HG03520 (cell line): Measurements from ENCODE around the gene PTOV1.

Source experiments
- ATAC-seq: cut with Tn5 transposase; IDR thresholded peaks from one replicate; pipeline ENCODE4 v1.9.1; 2021; ENCODE audit warnings: mild to moderate bottlenecking, moderate library complexity; ENCODE audit not compliant: unreplicated experiment

Gene PTOV1

DNA sequence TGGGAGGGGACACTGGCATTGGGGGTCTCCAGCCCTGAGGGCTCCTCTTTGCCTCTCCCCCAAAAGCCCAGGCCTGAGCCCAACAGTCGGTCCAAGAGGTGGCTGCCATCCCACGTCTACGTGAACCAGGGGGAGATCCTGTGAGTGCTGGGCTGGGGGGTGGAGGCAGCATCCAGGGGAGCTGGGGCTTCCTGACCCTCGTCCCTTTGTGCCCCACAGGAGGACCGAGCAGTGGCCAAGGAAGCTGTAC is 6.8 kb downstream of the PTOV1 start:
- no peak for ATAC-seq

DNA sequence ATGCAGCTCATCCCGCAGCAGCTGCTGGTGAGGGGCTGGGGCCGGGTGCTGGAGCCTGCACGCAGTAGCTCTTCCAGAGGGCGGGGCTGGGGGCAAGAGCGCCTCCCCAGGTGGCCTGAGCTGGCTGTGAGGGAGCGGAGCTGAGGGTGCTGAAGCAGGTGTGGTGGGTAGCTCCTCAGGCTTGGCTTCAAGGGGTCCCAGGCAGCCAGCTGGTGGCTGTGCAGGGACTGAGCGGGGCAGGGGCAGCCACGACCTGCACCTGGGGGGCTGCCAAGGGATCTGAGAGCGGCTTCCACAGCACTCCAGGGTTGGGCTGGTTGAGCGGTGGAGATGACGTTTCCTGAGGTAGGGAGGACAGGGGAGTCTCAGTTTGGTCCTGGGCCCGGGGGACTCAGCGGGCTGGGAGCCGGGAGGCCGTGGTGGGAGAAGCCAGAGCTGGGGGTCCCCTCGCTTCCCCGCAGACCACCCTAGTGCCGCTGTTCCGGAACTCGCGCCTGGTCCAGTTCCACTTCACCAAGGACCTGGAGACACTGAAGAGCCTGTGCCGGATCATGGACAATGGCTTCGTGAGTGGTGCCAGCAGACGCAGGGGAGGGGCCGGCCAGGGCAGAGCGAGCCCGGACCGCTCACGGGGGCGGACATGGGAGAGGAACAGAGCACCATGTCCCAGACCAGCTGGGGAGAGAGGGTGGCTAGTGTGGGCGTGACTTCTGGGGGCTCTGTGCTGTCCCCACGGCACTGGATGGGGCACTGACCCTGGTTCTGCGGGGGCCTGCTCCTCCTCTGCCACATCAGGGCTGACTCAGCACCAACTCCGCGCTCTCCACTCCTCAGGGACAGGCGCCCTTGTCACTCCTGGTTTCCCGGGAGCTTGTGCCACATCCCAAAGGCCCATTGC is 7.4 kb downstream of the PTOV1 start:
- ATAC-seq = no peak

GRCh38 chr19:49859682-49860335 is 8.8 kb downstream of the PTOV1 start:
- no peak for ATAC-seq

GRCh38 chr19:49860336-49861102 is 9.6 kb downstream of the PTOV1 start:
- ATAC-seq = no peak

DNA sequence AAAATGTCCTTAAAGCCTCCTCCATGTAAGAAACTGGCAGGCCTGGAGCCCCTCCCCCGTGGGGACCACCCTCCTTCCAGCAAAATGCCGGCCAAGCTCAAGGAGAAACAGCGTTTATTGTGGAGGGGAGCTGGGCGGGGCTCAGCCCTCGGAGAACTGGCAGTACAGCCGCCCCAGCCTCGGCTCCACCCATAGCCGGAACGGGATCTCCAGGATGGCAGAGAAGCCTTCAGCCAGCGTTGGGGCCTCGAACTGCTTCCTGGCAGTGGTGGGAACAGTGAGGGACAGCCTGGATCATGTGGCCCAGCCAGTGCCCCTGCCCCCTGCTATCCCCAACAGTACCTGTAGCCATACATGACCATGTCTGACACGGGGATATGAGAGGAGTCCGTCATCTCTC is 10.1 kb downstream of the PTOV1 start:
- ATAC-seq = no peak

DNA sequence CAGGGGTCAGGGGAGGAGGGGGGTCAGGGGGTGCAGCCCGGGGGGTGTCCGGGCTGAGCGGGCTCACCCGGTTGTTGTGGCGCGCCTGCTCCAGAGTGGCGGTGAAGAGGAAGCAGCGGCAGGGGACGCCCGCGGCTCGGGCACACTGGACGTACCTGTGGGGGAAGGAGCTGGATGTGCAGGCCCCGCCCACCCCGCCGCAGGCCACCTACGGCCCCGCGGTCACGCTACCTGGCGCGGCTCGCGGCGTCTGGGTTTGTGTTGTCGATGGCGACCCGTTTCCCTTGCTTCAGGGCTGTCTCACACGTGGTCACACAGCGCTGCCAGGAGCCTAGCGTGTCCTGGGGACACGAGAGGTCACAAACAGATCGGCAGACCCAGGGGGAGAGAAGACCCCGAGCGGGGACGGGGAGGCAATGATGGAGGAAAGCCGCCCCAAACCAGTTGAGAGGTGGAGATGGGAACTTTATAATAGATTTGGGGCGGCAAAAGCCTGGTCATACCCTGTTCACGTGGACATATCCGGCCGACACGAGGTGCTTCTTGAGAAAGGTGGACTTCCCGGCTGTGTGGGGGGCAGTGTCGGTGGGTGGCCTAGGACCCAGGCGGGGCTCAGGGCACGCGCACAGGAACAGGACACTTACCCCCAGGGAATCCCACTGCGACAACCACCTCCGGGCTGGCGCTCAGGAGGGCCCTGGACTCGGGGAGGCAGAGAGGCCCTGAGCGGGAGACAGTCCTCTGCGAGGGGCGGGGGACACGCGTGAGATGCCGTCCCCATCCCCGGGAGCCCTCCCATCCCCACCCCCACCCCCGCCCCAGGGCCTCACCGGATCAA is 10.8 kb downstream of the PTOV1 start:
- no peak for ATAC-seq

GRCh38 chr19:49862391-49863253 is 11.7 kb downstream of the PTOV1 start:
- no peak for ATAC-seq

- ATAC-seq = no peak
These were observed 12.4 kb downstream of the PTOV1 start for GRCh38 chr19:49863254-49863934.

GRCh38 chr19:49863935-49864320 is 13.0 kb downstream of the PTOV1 start:
- ATAC-seq = no peak

GRCh38 chr19:49864890-49865289 is 13.9 kb downstream of the PTOV1 start:
- ATAC-seq = no peak

GRCh38 chr19:49866933-49867782 is 16.2 kb downstream of the PTOV1 start, which contains the start of gene PNKP:
Gene PNKP (minus strand): TSS chr19:49867576. CDS start chr19:49867204, 372 bp downstream.
- ATAC-seq = peak; percentile 31

DNA sequence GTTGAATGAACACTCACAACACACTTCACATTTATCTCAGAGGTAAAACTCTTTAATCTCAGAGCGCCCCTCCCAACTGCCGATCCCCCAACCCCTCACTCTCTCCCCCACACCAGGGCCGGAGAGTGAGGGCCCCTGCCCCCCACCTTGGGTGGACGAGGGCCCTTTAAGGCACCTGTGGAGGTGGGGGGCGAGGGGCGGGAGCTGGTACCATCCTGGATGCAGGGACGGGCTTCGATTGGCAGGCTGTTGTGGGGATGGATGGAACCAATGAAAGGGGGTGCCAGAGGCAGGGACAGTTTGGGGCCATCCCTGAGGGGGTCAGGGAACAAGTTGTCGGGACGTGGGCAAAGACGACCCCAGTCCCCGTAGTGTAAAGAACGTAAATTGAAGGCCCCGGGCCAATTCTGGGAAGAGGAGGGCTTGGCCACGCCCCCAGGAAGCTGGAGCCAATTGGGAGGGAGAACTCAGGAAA is 18.1 kb downstream of the PTOV1 start:
- peak; percentile 4 for ATAC-seq

GRCh38 chr19:49869484-49870308 is 18.7 kb downstream of the PTOV1 start:
- ATAC-seq = peak; percentile 75

GRCh38 chr19:49870309-49870901 is 19.4 kb downstream of the PTOV1 start:
- ATAC-seq = no peak

DNA sequence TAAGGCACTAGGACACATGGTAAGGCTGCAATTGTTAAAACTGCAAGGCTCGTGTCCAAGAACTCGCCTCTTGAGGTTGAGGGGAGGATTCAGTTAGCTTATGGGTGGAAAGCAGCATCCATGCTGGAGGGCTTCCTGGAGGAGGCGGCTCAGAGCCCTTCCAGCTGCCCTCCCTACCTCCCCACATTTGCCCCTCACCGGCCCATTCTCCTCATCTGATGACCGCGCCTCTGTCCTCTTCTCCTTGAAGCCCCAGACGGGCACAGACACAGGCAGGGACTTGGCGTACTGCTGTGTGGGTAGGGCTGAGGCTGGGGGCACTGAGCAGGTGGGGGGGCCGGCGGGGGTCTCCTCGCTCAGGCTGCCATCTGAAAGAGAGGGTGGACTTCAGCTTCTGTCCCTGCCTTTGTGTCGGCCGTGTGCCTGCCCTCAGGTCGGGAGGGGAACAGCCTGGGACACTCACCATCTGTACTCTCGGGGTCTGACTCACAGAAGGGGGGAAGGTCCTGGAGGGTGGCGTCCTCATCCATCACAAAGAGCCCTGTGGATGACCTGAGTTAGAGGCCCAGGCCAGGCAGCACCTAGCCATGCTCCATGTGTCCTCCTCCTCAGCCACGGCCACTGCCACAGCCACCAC is 20.5 kb downstream of the PTOV1 start:
- no peak for ATAC-seq
